Fibroblast of mammary gland (primary cell): ENCODE results near the gene BCAN.

Source experiments
- DNase-seq: peaks from one replicate; pipeline ENCODE4 v3.0.0-alpha.2; 2010; ENCODE audit warnings: low read depth
- H3K4me3 ChIP-seq: 2 replicates; pipeline ENCODE4 v1.5.1; 2011; ENCODE audit warnings: low read depth, mild to moderate bottlenecking, low read length, moderate library complexity; ENCODE audit not compliant: control insufficient read depth
- CTCF ChIP-seq: conservative IDR thresholded peaks from 2 replicates; pipeline ENCODE4 v1.5.1; 2011; ENCODE audit warnings: low read depth, low read length, inconsistent platforms; ENCODE audit not compliant: control insufficient read depth, insufficient read depth

BCAN gene

GRCh38 chr1:156689953-156690674 is 48.2 kb downstream of the BCAN start:
- no peak for TF ChIP-seq CTCF
- H3K4me3 ChIP-seq: peak overlapping the region; percentile 8
- peak; percentile 40 for DNase-seq

- no peak for TF ChIP-seq CTCF
- no peak for DNase-seq
- no peak overlapping the region for H3K4me3 ChIP-seq
These were observed 48.7 kb downstream of the BCAN start for GRCh38 chr1:156690675-156691036.

- no peak for TF ChIP-seq CTCF
- no peak for DNase-seq
- H3K4me3 ChIP-seq: no peak overlapping the region
These were observed 49.3 kb downstream of the BCAN start for GRCh38 chr1:156691191-156691590.

GRCh38 chr1:156691665-156692440 is 49.9 kb downstream of the BCAN start:
- peak; percentile 26 for TF ChIP-seq CTCF
- no peak overlapping the region for H3K4me3 ChIP-seq
- peak; percentile 55 for DNase-seq

- no peak for TF ChIP-seq CTCF
- DNase-seq: no peak
- H3K4me3 ChIP-seq: no peak overlapping the region
These were observed 50.6 kb downstream of the BCAN start for GRCh38 chr1:156692441-156692924.

GRCh38 chr1:156692925-156693847 is 51.3 kb downstream of the BCAN start:
- no peak overlapping the region for H3K4me3 ChIP-seq
- TF ChIP-seq CTCF: no peak
- DNase-seq: no peak
